Tibial nerve (tissue), 4 donors: ENCODE measurements around the gene SQOR. TPM values are rescaled to one million over a fixed set of nuclear protein-coding genes. Genes with fewer than 3 reads are reported as not detected.

Source experiments
- DNase-seq, 2 donors: peaks; one replicate each; pipeline ENCODE4 v3.0.0-alpha.2; 2019; ENCODE audit warnings: low spot score in 2 of 2
- H3K27ac ChIP-seq, 4 donors: fragments of 200-600 bp; sonication (generic) in 3 of 4; one replicate each; pipeline ENCODE4 v1.5.1; 2017 to 2019; ENCODE audit warnings: mild to moderate bottlenecking in 1 of 4
- H3K27me3 ChIP-seq, 2 donors: fragments of 200-600 bp; sonication (generic) in 1 of 2; one replicate each; pipeline versions ENCODE4 v1.5.1 to v1.6.0; 2017 to 2019
- H3K36me3 ChIP-seq, 3 donors: fragments of 200-600 bp; sonication (generic); one replicate each; pipeline ENCODE4 v1.5.1; 2018 to 2019
- H3K4me1 ChIP-seq, 4 donors: fragments of 200-600 bp; sonication (generic) in 3 of 4; one replicate each; pipeline ENCODE4 v1.5.1; 2017 to 2019
- H3K4me3 ChIP-seq, 4 donors: fragments of 200-600 bp; sonication (generic) in 3 of 4; one replicate each; pipeline ENCODE4 v1.5.1; 2017 to 2019; ENCODE audit warnings: mild to moderate bottlenecking in 1 of 4, moderate library complexity in 1 of 4
- H3K9me3 ChIP-seq, 4 donors: fragments of 200-600 bp; sonication (generic) in 3 of 4; one replicate each; pipeline ENCODE4 v1.5.1; 2017 to 2019
- CTCF ChIP-seq, 5 experiments: fragments of 200-600 bp in 3 of 5; fragments of 450-650 bp in 2 of 5; sonication (generic) in 3 of 5; IDR thresholded peaks; one replicate each; pipeline ENCODE4 v1.5.1; 2016 to 2019; ENCODE audit warnings: antibody characterized with exemption in 5 of 5, mild to moderate bottlenecking in 3 of 5, moderate library complexity in 2 of 5
- EP300 ChIP-seq, 2 donors: sonication (generic); formaldehyde crosslinking; IDR thresholded peaks; one replicate each; pipeline ENCODE4 v1.6.1; 2017; ENCODE audit warnings: antibody characterized with exemption in 2 of 2, mild to moderate bottlenecking in 1 of 2
- POLR2A ChIP-seq, 2 donors: fragments of 450-650 bp; IDR thresholded peaks; one replicate each; pipeline ENCODE4 v1.6.1; 2017; ENCODE audit warnings: antibody characterized with exemption in 2 of 2, mild to moderate bottlenecking in 2 of 2, moderate library complexity in 2 of 2
- WGBS, 2 donors: methylation state at CpG; one replicate each; pipeline ENCODE4 v1.1.5; 2018; 5-methylcytosine and 5-hydroxymethylcytosine counted together
- total RNA-seq, 4 donors: library from RNA; depleted of rRNA; stranded (reverse); fragments of >200 nt; gene quantifications; one replicate each; pipeline ENCODE4 v1.1.0, GENCODE V29; 2016

SQOR gene
- total RNA-seq, 4 donors from 2014 or later: 50.4 to 96.1 (median 60.2) TPM

GRCh38 chr15:45684533-45684932, 49.7 kb downstream of the SQOR start:
- 88 to 100% methylated on average over 2 of the region's 2 CpGs for WGBS, 2 donors
- peaks cover 0 to 95% (median 6%) of the 10 kb centered on the region in 3 donors for H3K36me3 ChIP-seq
- no peaks in the 10 kb centered on the region for H3K9me3 ChIP-seq
- no peak overlapping the region for H3K4me3 ChIP-seq
- no peaks in the 10 kb centered on the region for H3K27me3 ChIP-seq
- no peaks in the 10 kb centered on the region for H3K4me1 ChIP-seq
- no peak for DNase-seq
- no peak overlapping the region for H3K27ac ChIP-seq
- TF ChIP-seq EP300 (IDR thresholded peaks at IDR 0.05) (no peak), CTCF (IDR thresholded peaks at IDR 0.05) (no peak), POLR2A (IDR thresholded peaks at IDR 0.05) (no peak)

GRCh38 chr15:45689616-45690015, 54.8 kb downstream of the SQOR start:
- DNase-seq: no peak
- peaks cover 0 to 100% (median 4%) of the 10 kb centered on the region in 3 donors for H3K36me3 ChIP-seq
- TF ChIP-seq EP300 (IDR thresholded peaks at IDR 0.05) (no peak), CTCF (IDR thresholded peaks at IDR 0.05) (no peak), POLR2A (IDR thresholded peaks at IDR 0.05) (no peak)
- H3K9me3 ChIP-seq: no peaks in the 10 kb centered on the region
- H3K4me3 ChIP-seq: no peak overlapping the region
- H3K4me1 ChIP-seq: no peaks in the 10 kb centered on the region
- no peak overlapping the region for H3K27ac ChIP-seq
- whole genome bisulfite sequencing, 2 donors: 71 to 90% methylated on average over 4 of the region's 4 CpGs
- no peaks in the 10 kb centered on the region for H3K27me3 ChIP-seq

GRCh38 chr15:45690581-45691260, 55.9 kb downstream of the SQOR start:
- DNase-seq: no peak
- TF ChIP-seq EP300 (IDR thresholded peaks at IDR 0.05) (no peak), POLR2A (IDR thresholded peaks at IDR 0.05) (no peak), CTCF (IDR thresholded peaks at IDR 0.05) (no peak)
- peaks cover 0 to 100% (median 4%) of the 10 kb centered on the region in 3 donors for H3K36me3 ChIP-seq
- H3K27ac ChIP-seq: no peak overlapping the region
- no peaks in the 10 kb centered on the region for H3K9me3 ChIP-seq
- H3K27me3 ChIP-seq: no peaks in the 10 kb centered on the region
- WGBS, 2 donors: 82% methylated on average over 6 of the region's 6 CpGs
- H3K4me1 ChIP-seq: no peaks in the 10 kb centered on the region
- H3K4me3 ChIP-seq: no peak overlapping the region

GRCh38 chr15:45701108-45701507, 66.3 kb downstream of the SQOR start:
- H3K27ac ChIP-seq: no peak overlapping the region
- 80 to 87% methylated on average over 3 of the region's 3 CpGs for WGBS, 2 donors
- H3K27me3 ChIP-seq: no peaks in the 10 kb centered on the region
- H3K4me1 ChIP-seq: peaks cover 0 to 18% (median 4%) of the 10 kb centered on the region in 4 donors
- DNase-seq: no peak
- no peak overlapping the region for H3K4me3 ChIP-seq
- peaks cover 0 to 7% (median 0%) of the 10 kb centered on the region in 3 donors for H3K36me3 ChIP-seq
- no peaks in the 10 kb centered on the region for H3K9me3 ChIP-seq
- TF ChIP-seq CTCF (IDR thresholded peaks at IDR 0.05) (no peak), EP300 (IDR thresholded peaks at IDR 0.05) (no peak), POLR2A (IDR thresholded peaks at IDR 0.05) (no peak)

- Histone ChIP-seq H3K4me1 (peaks cover 0 to 18% (median 4%) of the 10 kb centered on the region in 4 donors), H3K36me3 (peaks cover 0 to 4% (median 0%) of the 10 kb centered on the region in 3 donors), H3K27ac (no peak overlapping the region), H3K4me3 (no peak overlapping the region), H3K9me3 (no peaks in the 10 kb centered on the region), H3K27me3 (no peaks in the 10 kb centered on the region)
- 91 to 95% methylated on average over 3 of the region's 3 CpGs for WGBS, 2 donors
- DNase-seq: no peak
- TF ChIP-seq POLR2A (IDR thresholded peaks at IDR 0.05): no peak
- no peak for TF ChIP-seq CTCF (IDR thresholded peaks at IDR 0.05)
- TF ChIP-seq EP300 (IDR thresholded peaks at IDR 0.05): no peak
Observed at GRCh38 chr15:45702041-45702440, 67.2 kb downstream of the SQOR start.
